GM23338 (cell line): ENCODE data around the gene CTNNA3.

Experiments used
- POLR2AphosphoS5 ChIP-seq: IDR thresholded peaks from 2 replicates; pipeline ENCODE4 v1.6.1; 2016; ENCODE audit warnings: antibody characterized with exemption, low read depth
- TF ChIP-seq, protein P1 (sequence below), 2 experiments: fragments of 200-600 bp in 1 of 2; sonication (generic) in 1 of 2; conservative IDR thresholded peaks; 2 replicates each; pipeline versions ENCODE4 v1.5.1 to v1.6.1; 2016 to 2017; ENCODE audit warnings: antibody characterized with exemption in 2 of 2, low read depth in 2 of 2, mild to moderate bottlenecking in 2 of 2, moderate library complexity in 1 of 2

- TF ChIP-seq, protein P1, sequence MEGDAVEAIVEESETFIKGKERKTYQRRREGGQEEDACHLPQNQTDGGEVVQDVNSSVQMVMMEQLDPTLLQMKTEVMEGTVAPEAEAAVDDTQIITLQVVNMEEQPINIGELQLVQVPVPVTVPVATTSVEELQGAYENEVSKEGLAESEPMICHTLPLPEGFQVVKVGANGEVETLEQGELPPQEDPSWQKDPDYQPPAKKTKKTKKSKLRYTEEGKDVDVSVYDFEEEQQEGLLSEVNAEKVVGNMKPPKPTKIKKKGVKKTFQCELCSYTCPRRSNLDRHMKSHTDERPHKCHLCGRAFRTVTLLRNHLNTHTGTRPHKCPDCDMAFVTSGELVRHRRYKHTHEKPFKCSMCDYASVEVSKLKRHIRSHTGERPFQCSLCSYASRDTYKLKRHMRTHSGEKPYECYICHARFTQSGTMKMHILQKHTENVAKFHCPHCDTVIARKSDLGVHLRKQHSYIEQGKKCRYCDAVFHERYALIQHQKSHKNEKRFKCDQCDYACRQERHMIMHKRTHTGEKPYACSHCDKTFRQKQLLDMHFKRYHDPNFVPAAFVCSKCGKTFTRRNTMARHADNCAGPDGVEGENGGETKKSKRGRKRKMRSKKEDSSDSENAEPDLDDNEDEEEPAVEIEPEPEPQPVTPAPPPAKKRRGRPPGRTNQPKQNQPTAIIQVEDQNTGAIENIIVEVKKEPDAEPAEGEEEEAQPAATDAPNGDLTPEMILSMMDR (conservative IDR thresholded peaks at IDR 0.05; ENCODE audit: low read depth in 2 of 2) = no peak
- no peak for TF ChIP-seq POLR2AphosphoS5
Measured at GRCh38 chr10:66767707-66768106, 928.3 kb downstream of the CTNNA3 start.
